Sciatic nerve (tissue), 2 donors: ENCODE measurements around the gene EIF1AY. TPM values are rescaled to one million over a fixed set of nuclear protein-coding genes. Genes with fewer than 3 reads are reported as not detected.
"Not testable (repeated sequence)": the region's sequence is repeated elsewhere in the genome, so short reads cannot be mapped to it uniquely, and the experiment has no call there.

Experiments used
- ATAC-seq: fragments of 200-7000 bp; cut with Tn5 transposase; one replicate; pipeline ENCODE4 v1.9.1; 2020; ENCODE audit warnings: mild to moderate bottlenecking, moderate library complexity
- DNase-seq: peaks from one replicate; pipeline ENCODE4 v3.0.0-alpha.2; 2020; ENCODE audit warnings: low spot score
- intact Hi-C: fragments of 100-400 bp; cut with DNase I; formaldehyde crosslinking; loops from one replicate; pipeline ENCODE4 v1.14.2; 2022
- total RNA-seq: library from RNA; stranded (reverse); fragmentation: NEBNext Ultra II Directional; extraction: Animal tissue kit (Norgen Biotek cat#: 25700); gene quantifications from one replicate; pipeline ENCODE4 v1.2.1, GENCODE V29; 2021
- donor health status: DM: no; HTN: no; CAD: no.
- donor health status: DM: no; HTN: no; CAD: no.

EIF1AY gene
- not detected for total RNA-seq

DNA sequence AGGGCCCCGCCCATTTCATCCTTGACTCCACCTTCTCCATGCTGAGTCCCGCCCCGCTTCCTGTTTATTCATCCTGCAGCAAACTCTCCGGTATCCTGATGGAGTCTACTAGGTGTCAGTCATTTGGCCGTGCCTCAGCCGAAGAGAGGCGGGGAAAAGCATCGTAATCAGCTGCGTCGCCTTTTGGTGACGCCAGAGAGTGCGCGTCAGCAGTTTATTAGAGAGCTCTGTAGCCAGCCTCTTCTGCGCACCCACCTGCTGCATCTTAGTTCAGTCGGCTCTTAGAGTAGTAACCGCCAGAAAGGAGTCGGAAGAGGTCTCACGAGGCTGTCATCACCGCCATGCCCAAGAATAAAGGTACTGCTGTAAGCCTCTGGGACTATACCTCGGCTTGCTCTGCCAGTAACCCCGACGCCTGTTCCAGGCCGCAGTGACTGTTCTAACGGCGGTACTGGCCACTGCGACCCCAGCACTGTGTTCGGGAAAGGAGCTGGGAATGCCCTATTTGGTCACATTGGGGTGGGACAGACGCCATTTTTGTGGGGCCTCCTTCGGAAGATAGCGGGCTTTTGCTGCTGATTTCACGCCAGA, at the start of gene EIF1AY:
Gene EIF1AY, plus strand, starts transcription at position 246 of the 591 bp plus-strand sequence. Its CDS starts 96 bp downstream, at position 342.
- ATAC-seq (no peak), DNase-seq (no peak)
- intact Hi-C loops = no loop called here

GRCh38 chrY:20528435-20528834, 47.1 kb upstream of the EIF1AY start:
- no peak for ATAC-seq
- intact Hi-C loops = no loop called here
- no peak for DNase-seq

DNA sequence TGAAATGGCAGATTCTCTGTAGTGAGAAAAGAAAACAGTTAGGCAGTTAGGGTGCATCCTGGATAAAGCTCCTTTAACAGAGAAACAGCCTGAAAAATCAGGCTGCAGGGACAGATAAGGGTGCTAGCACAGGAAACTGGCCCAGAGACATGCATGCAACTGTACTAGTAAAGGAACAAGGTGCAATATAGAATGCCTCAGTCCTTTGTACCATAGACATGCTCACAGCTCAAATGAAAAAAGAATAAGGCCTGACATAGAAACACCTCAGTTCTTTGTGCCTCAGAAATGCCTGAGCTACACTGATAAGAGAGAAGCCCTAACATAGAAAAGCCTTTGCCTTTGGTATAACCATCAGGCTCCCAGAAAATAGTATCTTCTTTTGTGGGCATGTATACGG, 37.4 kb upstream of the EIF1AY start:
- ATAC-seq (no peak), DNase-seq (no peak)
- intact Hi-C loops = no loop called here

- intact Hi-C loops = no loop called here
- ATAC-seq (no peak), DNase-seq (no peak)
Observed at GRCh38 chrY:20538933-20539332, 36.6 kb upstream of the EIF1AY start.

GRCh38 chrY:20544451-20544960, 31.1 kb upstream of the EIF1AY start:
- intact Hi-C loops = no loop called here
- no peak for ATAC-seq
- no peak for DNase-seq

- intact Hi-C loops = no loop called here
- DNase-seq (no peak), ATAC-seq (no peak)
Observed at GRCh38 chrY:20546071-20546470, 29.5 kb upstream of the EIF1AY start.

DNA sequence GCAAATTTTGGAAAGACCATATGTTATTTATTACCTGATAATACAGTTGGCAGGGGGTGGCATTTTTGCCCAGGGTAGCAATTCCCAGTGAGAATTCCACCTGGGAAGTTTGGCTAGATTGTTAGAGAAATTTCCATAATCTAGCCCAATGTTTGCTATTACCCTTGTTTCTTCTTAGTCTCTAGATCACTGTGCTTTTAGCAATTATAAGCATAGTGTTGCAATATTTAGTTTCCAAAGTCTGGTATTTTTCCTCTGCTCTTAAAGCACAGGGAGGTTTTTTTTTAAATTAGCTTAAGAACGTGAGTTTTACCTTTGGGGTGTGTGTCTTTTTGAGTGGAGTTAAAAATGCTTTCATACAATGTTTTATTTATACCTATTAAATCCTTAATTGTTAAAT, 26.3 kb upstream of the EIF1AY start:
- ATAC-seq = no peak
- DNase-seq = no peak
- intact Hi-C loops = no loop called here

- intact Hi-C loops = no loop called here
- ATAC-seq = no peak
- DNase-seq = no peak
Observed at GRCh38 chrY:20551840-20552239, 23.7 kb upstream of the EIF1AY start.

- intact Hi-C loops, DNase-seq, ATAC-seq: not testable (repeated sequence)
Observed at GRCh38 chrY:20552764-20553323, 22.7 kb upstream of the EIF1AY start.

- DNase-seq (no peak), ATAC-seq (no peak)
- intact Hi-C loops = no loop called here
Observed at GRCh38 chrY:20555820-20556219, 19.8 kb upstream of the EIF1AY start.

- DNase-seq (no peak), ATAC-seq (no peak)
- intact Hi-C loops = no loop called here
Observed at GRCh38 chrY:20558677-20559076, 16.9 kb upstream of the EIF1AY start.

DNA sequence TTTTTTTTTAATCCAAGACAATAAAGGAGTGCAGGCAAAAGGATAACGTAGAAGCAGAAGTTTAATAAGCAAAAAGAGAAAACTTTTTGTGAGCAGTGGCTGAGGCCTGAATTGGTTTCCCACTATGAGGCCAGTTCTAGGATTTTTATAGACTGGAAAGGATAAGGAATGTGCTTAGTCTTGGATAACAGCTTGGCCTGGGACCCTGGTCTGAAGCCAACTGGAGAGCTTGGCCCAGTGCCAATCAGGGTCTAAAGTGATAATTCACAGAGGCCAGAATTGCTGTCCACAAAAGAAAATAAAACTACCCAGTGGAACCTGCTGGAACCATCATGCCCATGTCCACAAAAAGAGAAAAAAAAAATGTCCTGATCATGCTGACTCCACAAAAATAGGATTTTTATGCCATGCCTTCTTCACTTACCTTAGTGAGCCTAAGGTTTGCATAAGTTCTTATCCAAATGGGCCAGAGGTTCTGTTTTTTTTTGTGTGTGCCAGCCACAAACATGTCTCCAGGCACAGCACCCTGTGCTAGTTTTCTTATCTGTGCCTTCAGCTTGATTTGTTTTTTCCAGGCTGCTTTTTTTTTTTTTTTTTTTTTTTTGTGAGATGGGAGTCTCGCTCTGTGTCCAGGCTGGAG, 15.6 kb upstream of the EIF1AY start:
- intact Hi-C loops = no loop called here
- ATAC-seq = no peak
- DNase-seq = no peak

DNA sequence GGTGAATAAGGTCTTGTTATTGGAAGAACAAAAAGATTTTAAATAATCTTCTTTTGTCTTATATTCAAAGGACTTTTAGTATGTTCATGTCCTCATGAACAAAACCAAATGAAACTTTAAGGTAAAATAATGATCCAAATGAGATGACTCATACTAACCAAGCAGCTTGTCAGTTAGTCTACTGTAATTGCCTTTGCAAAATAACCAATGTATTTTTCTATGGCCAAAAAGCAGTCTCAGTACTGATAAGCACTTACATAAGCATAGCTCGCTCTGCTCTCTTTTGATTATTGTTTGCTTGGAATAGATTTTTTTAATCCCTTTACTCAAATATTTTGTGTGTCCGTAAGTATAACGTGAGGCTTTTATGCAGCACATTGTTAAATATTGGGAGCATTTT, 4.3 kb upstream of the EIF1AY start:
- ATAC-seq (no peak), DNase-seq (no peak)
- intact Hi-C loops = no loop called here

GRCh38 chrY:20576506-20576905, 930 bp downstream of the EIF1AY start:
- no peak for DNase-seq
- intact Hi-C loops = no loop called here
- ATAC-seq = no peak

DNA sequence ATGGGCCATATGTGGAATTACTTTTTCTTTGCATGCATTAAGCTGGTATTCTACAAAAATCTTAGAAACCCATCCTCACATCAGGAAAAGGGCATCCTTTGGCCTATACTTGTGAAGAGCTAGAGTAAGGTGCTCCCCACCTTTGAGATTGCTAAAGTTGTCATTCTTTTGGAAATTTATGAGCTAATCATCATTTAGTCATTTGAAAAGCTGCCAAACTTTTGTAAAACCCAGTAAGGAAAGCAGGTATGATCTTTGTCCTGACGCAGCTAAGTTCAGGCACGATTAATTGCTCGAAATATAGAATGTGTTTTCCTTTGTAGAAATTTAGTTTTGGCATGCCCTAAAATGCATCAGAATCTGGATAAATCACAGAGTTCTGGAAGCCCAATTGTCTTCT, 2.6 kb downstream of the EIF1AY start:
- intact Hi-C loops = no loop called here
- DNase-seq (no peak), ATAC-seq (no peak)

- intact Hi-C loops = no loop called here
- DNase-seq = no peak
- ATAC-seq = no peak
Observed at GRCh38 chrY:20581687-20582086, 6.1 kb downstream of the EIF1AY start.

DNA sequence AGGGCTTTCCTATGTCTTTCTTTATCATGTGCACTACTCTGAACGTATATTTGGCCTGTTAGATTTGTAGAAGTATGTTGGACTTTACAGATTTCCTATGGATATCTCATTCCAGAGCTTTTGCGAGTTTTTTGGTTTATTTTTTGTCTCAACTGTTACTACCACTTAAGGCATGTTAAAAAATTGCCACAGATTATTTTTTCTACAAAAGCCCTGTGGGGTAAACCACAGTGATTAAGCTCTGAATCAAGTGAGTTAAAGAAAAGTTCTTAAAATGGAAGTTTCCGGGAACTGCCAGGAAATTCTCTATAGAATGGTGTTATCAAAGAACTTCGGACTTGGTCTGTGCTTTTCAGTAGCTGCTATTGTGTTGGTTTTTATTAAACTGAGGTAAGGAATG, 10.6 kb downstream of the EIF1AY start:
- DNase-seq = no peak
- intact Hi-C loops = no loop called here
- ATAC-seq = no peak
